Upper lobe of left lung (tissue), 4 donors: ENCODE results near the gene THAP4.

ENCODE experiments used
- CTCF ChIP-seq, 6 experiments: fragments of 450-650 bp in 4 of 6; fragments of 200-600 bp in 2 of 6; sonication (generic) in 2 of 6; IDR thresholded peaks; one replicate each; pipeline ENCODE4 v1.5.1; 2016 to 2019; ENCODE audit warnings: antibody characterized with exemption in 6 of 6
- EP300 ChIP-seq, 4 donors: sonication (generic); formaldehyde crosslinking; IDR thresholded peaks; one replicate each; pipeline ENCODE4 v1.5.1; 2017; ENCODE audit warnings: antibody characterized with exemption in 4 of 4, control low read depth in 2 of 4

GRCh38 chr2:241562269-241562891 lies 74.6 kb downstream of the THAP4 start:
- TF ChIP-seq CTCF (IDR thresholded peaks at IDR 0.05) (no peak), EP300 (IDR thresholded peaks at IDR 0.05) (no peak)
